ENCODE results near the gene FAM53A.

GRCh38 chr4:1712216-1713002 is 28.3 kb upstream of the FAM53A start, which contains the start of gene SLBP:
- TF ChIP-seq EP300 (IDR thresholded peaks at IDR 0.05) (peak; percentile 56 to 74), CTCF (IDR thresholded peaks at IDR 0.05) (peak in 2 of 5 experiments; percentile 47), POLR2A (IDR thresholded peaks at IDR 0.05) (peak; percentile 85 to 87)
